ENCODE data around the gene NUP210.

- TF ChIP-seq POLR2A (IDR thresholded peaks at IDR 0.05; ENCODE audit: low read depth, low read length) (no peak), POLR2AphosphoS5 (IDR thresholded peaks at IDR 0.05; ENCODE audit: low read depth, low read length) (no peak), TAF1 (IDR thresholded peaks at IDR 0.05; ENCODE audit: borderline replicate concordance, low read depth, low read length) (no peak)
These were observed 127.7 kb downstream of the NUP210 start for GRCh38 chr3:13292375-13292774.

Measured in GM12892 (cell line).